Trophoblast cell (in vitro differentiated cells and primary cell): ENCODE results near the gene SAP30BP.
A peak's percentile ranks its signal among the peaks of the same experiment; 100 is the strongest.

Experiments
- DNase-seq, 2 donors: peaks; one replicate each; pipeline ENCODE4 v3.0.0-alpha.2; 2016
- H2AFZ ChIP-seq: 2 replicates; pipeline ENCODE4 v1.6.1; 2013; ENCODE audit warnings: low read length, moderate library complexity, mild to moderate bottlenecking; ENCODE audit not compliant: insufficient read depth, poor library complexity
- H2AK5ac ChIP-seq: 2 replicates; pipeline ENCODE4 v1.6.1; 2013; ENCODE audit warnings: mild to moderate bottlenecking, low read length
- H2BK120ac ChIP-seq: 2 replicates; pipeline ENCODE4 v1.6.1; 2013; ENCODE audit warnings: low read length, mild to moderate bottlenecking, moderate library complexity; ENCODE audit not compliant: insufficient read depth, poor library complexity
- H2BK12ac ChIP-seq: 2 replicates; pipeline ENCODE4 v1.6.1; 2013; ENCODE audit warnings: mild to moderate bottlenecking, low read length, moderate library complexity
- H2BK5ac ChIP-seq: 2 replicates; pipeline ENCODE4 v1.6.1; 2013; ENCODE audit warnings: low read length, low read depth, moderate library complexity, mild to moderate bottlenecking; ENCODE audit not compliant: poor library complexity
- H3K14ac ChIP-seq: 2 replicates; pipeline ENCODE4 v1.6.1; 2013; ENCODE audit warnings: mild to moderate bottlenecking, low read length
- H3K18ac ChIP-seq: 2 replicates; pipeline ENCODE4 v1.6.1; 2013; ENCODE audit warnings: mild to moderate bottlenecking, low read length
- H3K23ac ChIP-seq: 2 replicates; pipeline ENCODE4 v1.6.1; 2013; ENCODE audit warnings: low read length
- H3K27ac ChIP-seq: 2 replicates; pipeline ENCODE4 v1.5.1; 2013; ENCODE audit warnings: low read depth, mild to moderate bottlenecking, inconsistent platforms, low read length, moderate library complexity
- H3K27me3 ChIP-seq: 2 replicates; pipeline ENCODE4 v1.6.1; 2013; ENCODE audit warnings: inconsistent platforms, mild to moderate bottlenecking, low read length, moderate library complexity; ENCODE audit not compliant: insufficient read depth
- H3K36me3 ChIP-seq, 2 experiments: 1 replicate in 1 of 2; 2 replicates in 1 of 2; pipeline ENCODE4 v1.6.1; 2013; ENCODE audit warnings: low read length in 2 of 2, mild to moderate bottlenecking in 2 of 2, moderate library complexity in 1 of 2; ENCODE audit not compliant: insufficient read depth in 2 of 2, control insufficient read depth in 1 of 2
- H3K4ac ChIP-seq: 2 replicates; pipeline ENCODE4 v1.6.1; 2013; ENCODE audit warnings: low read depth, mild to moderate bottlenecking, low read length, moderate library complexity
- H3K4me1 ChIP-seq, 2 experiments: 1 replicate in 1 of 2; 2 replicates in 1 of 2; pipeline ENCODE4 v1.6.1; 2013; ENCODE audit warnings: low read length in 2 of 2, mild to moderate bottlenecking in 2 of 2, moderate library complexity in 1 of 2; ENCODE audit not compliant: insufficient read depth in 2 of 2, control insufficient read depth in 1 of 2
- H3K4me2 ChIP-seq: 2 replicates; pipeline ENCODE4 v1.6.1; 2013; ENCODE audit warnings: inconsistent platforms, mild to moderate bottlenecking, low read length, moderate library complexity
- H3K4me3 ChIP-seq: 2 replicates; pipeline ENCODE4 v1.5.1; 2013; ENCODE audit warnings: mild to moderate bottlenecking, low read depth, low read length, inconsistent platforms
- H3K79me1 ChIP-seq: one replicate; pipeline ENCODE4 v1.6.1; 2013; ENCODE audit warnings: low read length
- H3K79me2 ChIP-seq: 2 replicates; pipeline ENCODE4 v1.6.1; 2013; ENCODE audit warnings: low read length, mild to moderate bottlenecking; ENCODE audit not compliant: control insufficient read depth, insufficient read depth, poor library complexity
- H3K9ac ChIP-seq: 2 replicates; pipeline ENCODE4 v1.6.1; 2013; ENCODE audit warnings: mild to moderate bottlenecking, low read length
- H3K9me3 ChIP-seq: 2 replicates; pipeline ENCODE4 v1.6.1; 2013; ENCODE audit warnings: low read depth, mild to moderate bottlenecking, control low read depth, inconsistent platforms, low read length; ENCODE audit not compliant: insufficient read depth
- H4K12ac ChIP-seq: 2 replicates; pipeline ENCODE4 v1.6.1; 2013; ENCODE audit warnings: low read depth, mild to moderate bottlenecking, low read length, moderate library complexity
- H4K8ac ChIP-seq: 2 replicates; pipeline ENCODE4 v1.6.1; 2013; ENCODE audit warnings: low read depth, mild to moderate bottlenecking, low read length, moderate library complexity
- H4K91ac ChIP-seq: one replicate; pipeline ENCODE4 v1.6.1; 2013; ENCODE audit warnings: low read depth, mild to moderate bottlenecking, low read length, moderate library complexity
- WGBS: extraction: QIAGEN DNeasy Blood & Tissue Kit; methylation state at CpG from one replicate; pipeline ENCODE4 v1.1.7; 2013; ENCODE audit warnings: missing lambda C conversion rate; ENCODE audit not compliant: insufficient read length, insufficient coverage; ENCODE audit errors: extremely low coverage; 5-methylcytosine and 5-hydroxymethylcytosine counted together

SAP30BP gene

DNA sequence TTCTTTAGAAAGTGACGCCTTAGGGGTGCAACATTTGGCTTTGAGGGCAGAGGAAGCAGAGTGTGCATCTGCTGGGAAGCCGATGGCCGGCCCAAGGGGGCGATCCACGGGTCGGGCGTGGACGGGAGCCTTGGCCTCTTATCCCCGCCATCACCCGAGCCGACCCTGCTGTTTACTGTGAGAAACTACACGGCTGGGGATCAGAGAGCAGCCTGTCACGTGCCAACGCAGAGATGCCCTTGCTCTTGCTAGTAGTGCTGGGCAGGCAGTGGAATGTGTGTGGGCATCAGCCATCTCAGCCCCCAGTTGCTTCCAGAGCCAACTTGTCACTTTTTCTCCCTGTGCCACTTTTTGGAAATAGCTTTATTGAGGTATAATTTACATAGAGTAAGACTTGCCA, 27.4 kb downstream of the SAP30BP start:
- peak overlapping the region; percentile 30 for H3K14ac ChIP-seq
- peak overlapping the region; percentile 19 for H3K27ac ChIP-seq
- no peaks in the 10 kb centered on the region for H3K9me3 ChIP-seq
- H3K79me1 ChIP-seq: peaks cover 8% of the 10 kb centered on the region
- H3K79me2 ChIP-seq: peaks cover 5% of the 10 kb centered on the region
- no CpG with 5 or more reads among the region's 14 CpGs for WGBS
- no peak overlapping the region for H2BK120ac ChIP-seq
- peaks cover 38 to 39% of the 10 kb centered on the region in 2 experiments for H3K4me1 ChIP-seq
- H2AK5ac ChIP-seq: no peak overlapping the region
- peak overlapping the region; percentile 19 for H4K12ac ChIP-seq
- H3K9ac ChIP-seq: no peak overlapping the region
- no peak overlapping the region for H3K4me3 ChIP-seq
- H3K4ac ChIP-seq: no peak overlapping the region
- H4K8ac ChIP-seq: no peak overlapping the region
- H3K23ac ChIP-seq: no peak overlapping the region
- no peak for DNase-seq
- no peak overlapping the region for H2BK12ac ChIP-seq
- H3K4me2 ChIP-seq: no peak overlapping the region
- no peak overlapping the region for H2AFZ ChIP-seq
- H3K27me3 ChIP-seq: no peaks in the 10 kb centered on the region
- no peak overlapping the region for H2BK5ac ChIP-seq
- no peak overlapping the region for H3K18ac ChIP-seq
- H4K91ac ChIP-seq: no peak overlapping the region
- H3K36me3 ChIP-seq: peaks cover 46 to 54% of the 10 kb centered on the region in 2 experiments

DNA sequence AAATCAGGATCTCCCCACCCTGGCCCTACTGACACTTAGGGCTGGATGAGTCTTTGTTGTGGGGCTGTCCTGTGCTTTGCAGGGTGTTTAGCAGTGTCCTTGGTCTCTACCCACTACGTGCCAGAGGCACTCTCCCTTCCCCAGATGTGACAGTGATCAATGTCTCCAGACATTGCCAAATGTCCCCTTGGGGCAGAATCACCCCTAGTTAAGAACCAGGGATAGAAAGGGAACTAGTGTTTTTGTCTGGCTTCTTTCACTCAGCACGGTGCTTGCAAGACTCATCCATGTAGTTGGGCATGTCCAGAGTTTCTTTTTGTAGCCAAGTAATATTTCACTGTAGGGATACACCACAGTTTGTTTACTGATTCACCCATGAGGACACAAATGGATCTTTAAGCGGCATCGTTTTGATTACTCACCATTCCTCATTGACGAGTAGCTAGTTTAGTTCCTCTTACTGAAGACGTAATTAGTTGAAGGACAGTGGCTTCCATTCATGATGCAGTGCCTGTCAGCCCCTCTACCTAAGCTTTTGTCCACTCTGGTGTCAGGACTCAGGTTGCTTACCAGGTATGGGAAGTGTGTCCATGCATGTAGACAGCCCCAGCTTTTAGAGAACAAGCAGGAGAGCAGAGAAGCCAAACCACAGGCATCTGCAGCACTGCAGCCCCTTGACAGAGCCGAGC, 28.1 kb downstream of the SAP30BP start:
- H3K9ac ChIP-seq: no peak overlapping the region
- no peak overlapping the region for H3K4ac ChIP-seq
- H3K4me1 ChIP-seq: peaks cover 40 to 42% of the 10 kb centered on the region in 2 experiments
- no peak overlapping the region for H3K14ac ChIP-seq
- H2AK5ac ChIP-seq: no peak overlapping the region
- H4K91ac ChIP-seq: no peak overlapping the region
- H2BK12ac ChIP-seq: no peak overlapping the region
- H2AFZ ChIP-seq: no peak overlapping the region
- WGBS: no CpG with 5 or more reads among the region's 7 CpGs
- no peak overlapping the region for H2BK120ac ChIP-seq
- H3K18ac ChIP-seq: peak overlapping the region; percentile 14
- no peaks in the 10 kb centered on the region for H3K27me3 ChIP-seq
- H3K27ac ChIP-seq: peak overlapping the region; percentile 42
- H4K8ac ChIP-seq: no peak overlapping the region
- no peak overlapping the region for H3K23ac ChIP-seq
- H3K36me3 ChIP-seq: peaks cover 47 to 58% of the 10 kb centered on the region in 2 experiments
- peaks cover 5% of the 10 kb centered on the region for H3K79me2 ChIP-seq
- H4K12ac ChIP-seq: no peak overlapping the region
- no peak for DNase-seq
- H3K4me3 ChIP-seq: no peak overlapping the region
- H3K9me3 ChIP-seq: no peaks in the 10 kb centered on the region
- H2BK5ac ChIP-seq: no peak overlapping the region
- no peak overlapping the region for H3K4me2 ChIP-seq
- peaks cover 10% of the 10 kb centered on the region for H3K79me1 ChIP-seq

DNA sequence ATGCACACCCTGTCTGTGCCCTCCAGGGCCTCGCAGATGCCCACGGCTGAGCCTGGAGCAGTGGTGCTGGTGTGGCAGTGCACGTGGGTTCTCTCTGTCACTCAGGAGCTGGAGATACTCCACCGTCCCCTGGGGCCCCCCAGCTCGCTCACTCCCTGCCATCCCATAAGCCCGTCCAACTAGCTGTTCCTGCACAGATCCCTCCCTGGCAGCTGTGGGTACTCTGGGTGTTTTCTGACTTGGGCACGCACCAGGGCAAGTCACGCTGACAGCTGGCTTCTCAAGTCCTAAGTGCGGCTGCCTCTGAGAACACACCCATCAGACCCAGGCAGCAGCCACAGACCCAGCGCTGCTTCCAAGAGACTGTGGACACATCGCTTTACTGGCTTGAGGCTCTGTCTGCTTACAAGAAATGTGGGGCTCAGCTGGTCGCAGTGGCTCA, 28.7 kb downstream of the SAP30BP start:
- Histone ChIP-seq H3K27me3 (no peaks in the 10 kb centered on the region), H3K36me3 (peaks cover 48 to 58% of the 10 kb centered on the region in 2 experiments), H3K27ac (peak overlapping the region; percentile 42), H3K9ac (no peak overlapping the region), H3K4me2 (no peak overlapping the region), H4K12ac (no peak overlapping the region), H3K4ac (no peak overlapping the region), H3K4me1 (peaks cover 43 to 45% of the 10 kb centered on the region in 2 experiments), H2BK5ac (peak overlapping the region; percentile 5), H3K79me1 (peaks cover 10% of the 10 kb centered on the region), H3K79me2 (peaks cover 1% of the 10 kb centered on the region), H2AFZ (no peak overlapping the region), H2BK12ac (no peak overlapping the region), H2AK5ac (no peak overlapping the region), H3K9me3 (no peaks in the 10 kb centered on the region), H3K18ac (peak overlapping the region; percentile 14), H3K4me3 (no peak overlapping the region), H4K8ac (peak overlapping the region; percentile 2), H3K23ac (no peak overlapping the region), H3K14ac (no peak overlapping the region), H4K91ac (peak overlapping the region; percentile 21), H2BK120ac (no peak overlapping the region)
- no CpG with 5 or more reads among the region's 12 CpGs for WGBS
- DNase-seq: no peak

DNA sequence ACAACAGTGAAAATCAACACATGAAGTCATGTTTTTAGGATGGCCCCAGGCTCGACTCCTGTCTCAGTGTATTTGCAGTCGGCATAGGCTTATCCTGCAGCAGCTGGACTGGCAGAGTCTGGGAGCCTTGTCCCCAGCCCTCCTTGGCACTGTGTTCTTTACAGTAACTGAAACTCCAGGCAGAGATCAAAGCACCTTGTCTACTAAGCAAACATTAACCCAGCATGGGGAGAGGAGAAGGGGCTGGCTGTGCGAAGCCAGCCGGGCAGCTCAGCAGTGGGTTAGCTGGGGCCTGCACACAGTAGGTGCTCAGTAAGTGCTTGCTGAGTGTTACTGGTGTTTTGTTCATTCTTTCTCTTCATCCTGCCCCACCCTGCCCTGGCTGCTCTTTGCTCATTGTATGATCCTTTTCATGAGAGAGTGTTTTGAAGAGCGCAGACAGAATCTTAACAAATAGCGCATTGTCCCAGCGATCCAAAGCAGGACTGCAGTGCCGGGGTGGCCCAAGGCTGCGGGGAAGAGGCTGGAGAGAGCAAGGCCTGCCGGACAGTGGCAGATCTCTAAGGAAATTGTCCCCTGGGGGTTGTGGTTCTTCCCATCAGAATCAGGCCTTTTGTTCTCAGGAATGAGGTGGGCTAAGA, 30.6 kb downstream of the SAP30BP start:
- peak overlapping the region; percentile 21 for H2BK120ac ChIP-seq
- peak overlapping the region; percentile 21 for H3K14ac ChIP-seq
- no peak overlapping the region for H3K23ac ChIP-seq
- H3K36me3 ChIP-seq: peaks cover 51 to 67% of the 10 kb centered on the region in 2 experiments
- H3K27ac ChIP-seq: peak overlapping the region; percentile 55
- peak overlapping the region; percentile 13 for H3K18ac ChIP-seq
- DNase-seq: no peak
- H3K79me2 ChIP-seq: no peaks in the 10 kb centered on the region
- no peak overlapping the region for H3K4me3 ChIP-seq
- peak overlapping the region; percentile 54 for H4K91ac ChIP-seq
- no peak overlapping the region for H2BK12ac ChIP-seq
- no peaks in the 10 kb centered on the region for H3K9me3 ChIP-seq
- H2BK5ac ChIP-seq: no peak overlapping the region
- H3K27me3 ChIP-seq: no peaks in the 10 kb centered on the region
- no peak overlapping the region for H4K12ac ChIP-seq
- no peak overlapping the region for H4K8ac ChIP-seq
- peaks cover 16% of the 10 kb centered on the region for H3K79me1 ChIP-seq
- no peak overlapping the region for H2AK5ac ChIP-seq
- peaks cover 46 to 50% of the 10 kb centered on the region in 2 experiments for H3K4me1 ChIP-seq
- H3K9ac ChIP-seq: no peak overlapping the region
- H3K4ac ChIP-seq: no peak overlapping the region
- no peak overlapping the region for H3K4me2 ChIP-seq
- no CpG with 5 or more reads among the region's 10 CpGs for WGBS
- H2AFZ ChIP-seq: no peak overlapping the region
